ENCODE results near the gene FYN. TPM values are rescaled to one million over a fixed set of nuclear protein-coding genes. Genes with fewer than 3 reads are reported as not detected.

FYN gene
- polyA plus RNA-seq, 3 donors, result 88.4 to 149 (median 114) TPM

- peaks cover 0 to 2% (median 0%) of the 10 kb centered on the region in 3 donors for H3K27me3 Mint-ChIP-seq (ENCODE audit: low read depth in 3 of 3)
Measured at GRCh38 chr6:111709615-111710398, 163.4 kb downstream of the FYN start.

DNA sequence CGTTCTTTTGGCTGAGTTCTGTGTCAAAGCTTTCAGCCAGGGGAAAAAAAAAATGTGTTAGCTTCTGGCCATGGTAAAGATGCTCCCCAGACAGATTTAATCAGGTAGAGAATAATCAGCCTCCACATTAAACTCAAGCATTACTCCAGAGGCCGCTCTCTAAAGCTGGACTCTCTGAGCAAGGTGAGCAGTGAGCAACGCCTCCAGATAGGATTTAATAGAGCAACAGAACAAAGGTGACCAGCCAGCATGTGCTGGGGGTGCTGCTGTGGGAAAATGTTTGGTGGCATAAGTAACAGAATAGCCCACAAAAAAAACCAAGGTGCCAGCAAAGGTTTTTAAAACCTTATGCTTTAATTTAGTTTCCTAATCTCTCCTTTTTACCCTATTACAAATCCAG lies 164.1 kb downstream of the FYN start:
- peaks cover 3 to 4% of the 10 kb centered on the region in 2 donors for H3K4me1 ChIP-seq (ENCODE audit: control insufficient read depth in 1 of 2, insufficient read depth in 2 of 2, low read length in 2 of 2)
- no peak overlapping the region for H3K9ac ChIP-seq (ENCODE audit: insufficient read depth, low read length, poor library complexity, severe bottlenecking)
- Mint-ChIP-seq H3K9me3 (no peaks in the 10 kb centered on the region), H3K4me3 (no peak overlapping the region), H3K27ac (no peak overlapping the region), H3K4me1 (peaks cover 3% of the 10 kb centered on the region), H3K27me3 (ENCODE audit: low read depth in 3 of 3) (peaks cover 0 to 2% (median 0%) of the 10 kb centered on the region in 3 donors), H3K36me3 (peaks cover 74 to 86% of the 10 kb centered on the region in 2 donors)
- no peak overlapping the region for H2AFZ ChIP-seq (ENCODE audit: insufficient read depth, low read depth, low read length, poor library complexity, severe bottlenecking)
- intact Hi-C loops (cut with micrococcal nuclease), result loop anchor here in 1 of 2 donors (5.0 kb wide), 1 partner anchor 318 kb away; no protein-coding TSS in a partner anchor
- no peaks in the 10 kb centered on the region for H3K27me3 ChIP-seq (ENCODE audit: control insufficient read depth in 2 of 2, insufficient read depth in 2 of 2, low read length in 2 of 2)
- H3K27ac ChIP-seq (ENCODE audit: low read depth in 1 of 2, low read length in 2 of 2), result no peak overlapping the region
- TF ChIP-seq CTCF (IDR thresholded peaks at IDR 0.05), result no peak
- no peak for DNase-seq
- 86% methylated on average over 1 of the region's 3 CpGs for WGBS (ENCODE audit: insufficient coverage)
- peaks cover 60% of the 10 kb centered on the region for H4K20me1 ChIP-seq (ENCODE audit: insufficient read depth, low read length)
- H3K36me3 ChIP-seq (replicated peaks in 1 of 2; ENCODE audit: control insufficient read depth in 1 of 2, insufficient read depth in 2 of 2, low read length in 2 of 2), result peaks cover 71 to 86% of the 10 kb centered on the region in 2 donors
- H3K4me2 ChIP-seq (replicated peaks; ENCODE audit: extremely low read depth, low read length, poor library complexity, severe bottlenecking), result no peak overlapping the region
- H3K4me3 ChIP-seq (replicated peaks in 1 of 3; ENCODE audit: low read depth in 2 of 3, low read length in 3 of 3), result no peak overlapping the region
- no peaks in the 10 kb centered on the region for H3K79me2 ChIP-seq (ENCODE audit: insufficient read depth, low read length)
- H3K9me3 ChIP-seq (replicated peaks in 1 of 2; ENCODE audit: control insufficient read depth in 1 of 2, insufficient read depth in 1 of 2, low read length in 2 of 2), result no peaks in the 10 kb centered on the region

More at GRCh38 chr6:111709615-111710398, 163.4 kb downstream of the FYN start:
- Mint-ChIP-seq H3K4me1 (peaks cover 3% of the 10 kb centered on the region), H3K36me3 (peaks cover 76 to 86% of the 10 kb centered on the region in 2 donors), H3K9me3 (no peaks in the 10 kb centered on the region), H3K27ac (no peak overlapping the region), H3K4me3 (no peak overlapping the region)
- Histone ChIP-seq H3K9ac (ENCODE audit: insufficient read depth, low read length, poor library complexity, severe bottlenecking) (no peak overlapping the region), H3K4me1 (ENCODE audit: control insufficient read depth in 1 of 2, insufficient read depth in 2 of 2, low read length in 2 of 2) (peaks cover 3 to 4% of the 10 kb centered on the region in 2 donors), H3K27ac (ENCODE audit: low read depth in 1 of 2, low read length in 2 of 2) (peak overlapping the region in 1 of 2 donors; percentile 22), H3K9me3 (replicated peaks in 1 of 2; ENCODE audit: control insufficient read depth in 1 of 2, insufficient read depth in 1 of 2, low read length in 2 of 2) (no peaks in the 10 kb centered on the region), H3K4me3 (replicated peaks in 1 of 3; ENCODE audit: low read depth in 2 of 3, low read length in 3 of 3) (no peak overlapping the region), H2AFZ (ENCODE audit: insufficient read depth, low read depth, low read length, poor library complexity, severe bottlenecking) (no peak overlapping the region), H3K27me3 (ENCODE audit: control insufficient read depth in 2 of 2, insufficient read depth in 2 of 2, low read length in 2 of 2) (no peaks in the 10 kb centered on the region), H3K4me2 (replicated peaks; ENCODE audit: extremely low read depth, low read length, poor library complexity, severe bottlenecking) (no peak overlapping the region), H3K79me2 (ENCODE audit: insufficient read depth, low read length) (no peaks in the 10 kb centered on the region), H3K36me3 (replicated peaks in 1 of 2; ENCODE audit: control insufficient read depth in 1 of 2, insufficient read depth in 2 of 2, low read length in 2 of 2) (peaks cover 75 to 86% of the 10 kb centered on the region in 2 donors), H4K20me1 (ENCODE audit: insufficient read depth, low read length) (peaks cover 66% of the 10 kb centered on the region)
- WGBS (ENCODE audit: insufficient coverage), result 60% methylated on average over 1 of the region's 5 CpGs
- peak; percentile 53 to 63 (median 62) for DNase-seq
- intact Hi-C loops (cut with micrococcal nuclease), result loop anchor here (2.0 to 10.0 kb wide), 5 partner anchors 317 to 455 kb away; no protein-coding TSS in a partner anchor
- peak; percentile 72 for TF ChIP-seq CTCF (IDR thresholded peaks at IDR 0.05)

All from CD14-positive monocyte (primary cell).